ENCODE measurements around the gene ZNF275.
A peak's percentile ranks its signal among the peaks of the same experiment; 100 is the strongest.

DNA sequence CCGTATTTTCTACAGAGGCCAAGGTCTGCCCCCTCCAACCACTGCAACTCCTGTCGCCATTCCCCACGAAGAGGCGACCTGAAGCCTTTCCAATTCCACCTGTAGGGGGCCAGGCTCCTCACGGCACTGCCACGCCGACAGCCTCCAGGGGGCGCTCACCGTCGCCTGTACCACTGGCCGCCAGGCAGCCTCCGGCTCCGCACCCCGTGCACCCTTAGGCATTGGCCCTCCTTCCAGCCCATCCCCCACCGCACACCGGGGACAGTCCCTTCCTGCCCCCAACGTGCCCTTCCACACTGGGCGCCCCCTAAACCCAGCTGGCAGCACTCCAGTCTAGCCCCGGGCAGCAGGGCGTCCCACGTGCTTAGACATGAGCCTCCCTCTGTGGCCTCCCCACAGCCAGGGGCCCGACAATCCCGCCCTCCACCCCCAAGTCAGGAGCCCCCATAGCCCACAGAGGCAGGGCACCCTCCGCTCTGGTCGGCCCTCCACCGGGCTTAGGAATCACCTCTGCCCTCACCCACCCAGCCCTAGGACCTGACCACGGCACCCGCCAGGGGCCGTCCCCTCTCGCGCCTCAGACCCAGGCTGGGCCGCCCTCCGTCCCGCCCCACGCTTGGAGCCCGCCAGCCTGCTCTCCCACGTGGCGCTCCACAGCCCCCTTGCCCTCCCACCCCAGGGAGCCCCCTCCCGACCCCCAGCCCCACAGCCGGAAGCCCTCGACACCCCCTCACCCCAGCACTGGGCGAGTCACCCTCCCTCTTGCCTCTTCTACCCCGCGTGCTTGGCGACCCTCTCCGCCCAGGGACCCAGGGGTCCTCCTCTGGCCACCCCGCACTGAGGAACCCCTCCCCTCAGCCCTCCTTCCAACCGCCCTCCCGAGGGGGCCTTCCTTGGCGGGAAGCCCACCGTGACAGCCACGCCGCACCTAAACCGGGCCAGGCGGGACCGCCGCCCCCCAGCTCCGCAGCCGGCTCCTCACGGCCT, 66.5 kb downstream of the ZNF275 start:
- TF ChIP-seq, protein P1, sequence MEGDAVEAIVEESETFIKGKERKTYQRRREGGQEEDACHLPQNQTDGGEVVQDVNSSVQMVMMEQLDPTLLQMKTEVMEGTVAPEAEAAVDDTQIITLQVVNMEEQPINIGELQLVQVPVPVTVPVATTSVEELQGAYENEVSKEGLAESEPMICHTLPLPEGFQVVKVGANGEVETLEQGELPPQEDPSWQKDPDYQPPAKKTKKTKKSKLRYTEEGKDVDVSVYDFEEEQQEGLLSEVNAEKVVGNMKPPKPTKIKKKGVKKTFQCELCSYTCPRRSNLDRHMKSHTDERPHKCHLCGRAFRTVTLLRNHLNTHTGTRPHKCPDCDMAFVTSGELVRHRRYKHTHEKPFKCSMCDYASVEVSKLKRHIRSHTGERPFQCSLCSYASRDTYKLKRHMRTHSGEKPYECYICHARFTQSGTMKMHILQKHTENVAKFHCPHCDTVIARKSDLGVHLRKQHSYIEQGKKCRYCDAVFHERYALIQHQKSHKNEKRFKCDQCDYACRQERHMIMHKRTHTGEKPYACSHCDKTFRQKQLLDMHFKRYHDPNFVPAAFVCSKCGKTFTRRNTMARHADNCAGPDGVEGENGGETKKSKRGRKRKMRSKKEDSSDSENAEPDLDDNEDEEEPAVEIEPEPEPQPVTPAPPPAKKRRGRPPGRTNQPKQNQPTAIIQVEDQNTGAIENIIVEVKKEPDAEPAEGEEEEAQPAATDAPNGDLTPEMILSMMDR (IDR thresholded peaks at IDR 0.05; ENCODE audit: extremely low read depth in 1 of 2, insufficient read depth in 1 of 2, low read depth in 1 of 2, low read length in 2 of 2), result peak; percentile 79 to 84
- TF ChIP-seq GATA2 (IDR thresholded peaks at IDR 0.05; ENCODE audit: insufficient read depth, insufficient read length, low read depth, low read length) (no peak), EZH2 (IDR thresholded peaks at IDR 0.05; ENCODE audit: borderline replicate concordance, low read depth, low read length, severe bottlenecking) (no peak), JUN (IDR thresholded peaks at IDR 0.05; ENCODE audit: borderline replicate concordance, insufficient read depth, insufficient read length, low read depth) (no peak), POLR2AphosphoS5 (IDR thresholded peaks at IDR 0.05; ENCODE audit: insufficient read depth, low read depth, low read length) (no peak)
